HG03521 (cell line): Measurements from ENCODE around the gene GOLGA2.

Source experiments
- ATAC-seq: cut with Tn5 transposase; IDR thresholded peaks from one replicate; pipeline ENCODE4 v1.9.1; 2021; ENCODE audit warnings: mild to moderate bottlenecking, moderate library complexity; ENCODE audit not compliant: unreplicated experiment

The GOLGA2 gene

GRCh38 chr9:128214571-128215490 lies 61.0 kb downstream of the GOLGA2 start:
- ATAC-seq: no peak

DNA sequence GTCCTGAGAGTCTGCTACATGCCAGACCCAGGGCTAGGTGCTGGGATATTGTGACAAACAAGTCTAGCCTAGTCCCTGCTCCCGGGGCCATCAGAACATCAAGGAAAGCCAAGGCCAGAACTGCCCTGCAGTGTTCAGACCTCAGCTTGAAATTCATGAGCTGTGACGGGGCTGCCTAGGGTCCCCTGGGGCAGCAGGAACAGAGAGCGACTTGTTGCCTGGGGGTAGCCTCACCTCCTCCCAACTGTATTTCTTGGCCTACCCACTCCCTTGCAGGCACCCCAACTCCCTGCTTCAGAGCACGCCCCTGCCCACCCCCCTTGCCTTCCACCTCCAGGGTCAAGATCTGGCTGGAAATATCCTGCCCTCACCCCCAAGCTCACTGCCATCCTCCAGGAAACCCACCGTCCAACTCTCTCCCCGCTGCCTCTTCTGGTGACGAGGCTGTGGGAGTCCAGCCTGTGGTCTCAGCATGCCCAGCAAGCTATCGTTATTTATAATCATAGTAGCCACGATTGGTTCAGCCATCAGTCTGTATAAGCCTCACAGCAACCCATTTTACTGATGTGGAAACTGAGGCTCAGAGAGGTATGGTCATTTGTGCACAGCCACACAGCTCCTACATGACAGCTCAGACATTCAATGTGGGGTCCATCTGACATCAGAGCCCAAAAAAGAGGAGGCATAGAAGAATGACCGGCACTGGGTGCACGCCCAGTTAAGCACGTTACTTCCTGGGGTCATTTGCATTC lies 61.9 kb downstream of the GOLGA2 start:
- ATAC-seq: no peak

DNA sequence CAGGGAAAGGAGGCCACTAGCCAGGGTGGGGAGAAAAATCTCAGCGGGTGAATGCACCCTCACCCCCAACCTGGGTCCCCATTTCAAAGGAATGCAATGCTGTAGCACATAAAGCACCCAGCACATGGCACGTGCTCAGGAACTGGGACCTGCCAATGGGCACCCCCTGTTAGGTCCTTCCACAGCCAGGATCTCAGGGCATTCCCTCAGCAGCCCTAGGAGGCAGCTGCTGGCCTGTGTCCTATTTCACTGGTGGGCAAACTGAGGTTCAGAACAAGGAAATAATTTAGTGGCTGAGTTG lies 63.9 kb downstream of the GOLGA2 start:
- ATAC-seq: no peak

DNA sequence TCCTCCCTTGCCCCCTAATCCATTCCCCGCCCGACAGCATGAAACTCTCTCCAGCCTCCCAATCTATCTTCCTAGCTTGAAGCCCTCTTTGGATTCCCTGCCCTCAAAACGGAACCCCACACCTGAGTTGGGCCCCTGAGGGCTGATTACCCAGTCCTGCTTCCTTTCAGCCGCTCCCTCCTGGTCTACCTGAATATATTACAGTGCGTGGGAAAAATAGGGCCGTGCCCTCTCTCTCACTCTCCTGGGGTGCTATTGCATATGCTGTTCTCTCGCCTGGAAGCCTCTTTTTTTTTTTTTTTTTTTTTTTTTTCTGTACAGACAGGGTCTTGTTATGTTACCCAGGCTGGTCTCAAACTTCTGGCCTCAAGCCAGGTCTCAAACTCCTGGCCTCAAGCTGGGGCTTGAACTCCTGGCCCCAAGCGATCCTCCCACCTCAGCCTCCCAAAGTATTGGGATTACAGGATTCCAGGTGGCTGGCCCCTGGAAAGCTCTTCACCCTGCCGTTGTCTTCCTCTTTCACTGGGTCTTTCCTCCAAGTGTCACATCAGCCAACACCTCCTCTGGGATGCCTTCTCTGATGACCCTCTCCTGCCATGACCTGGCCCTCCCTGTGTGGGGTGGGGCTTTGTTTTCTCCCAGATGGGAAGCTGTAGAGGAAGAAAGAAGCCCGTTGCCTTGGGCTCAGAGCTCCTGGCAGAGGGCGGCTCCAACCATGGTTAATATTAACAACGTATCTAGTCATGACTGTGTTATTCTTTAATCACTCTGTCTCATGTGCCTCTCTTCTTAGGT lies 64.4 kb downstream of the GOLGA2 start:
- ATAC-seq: no peak

DNA sequence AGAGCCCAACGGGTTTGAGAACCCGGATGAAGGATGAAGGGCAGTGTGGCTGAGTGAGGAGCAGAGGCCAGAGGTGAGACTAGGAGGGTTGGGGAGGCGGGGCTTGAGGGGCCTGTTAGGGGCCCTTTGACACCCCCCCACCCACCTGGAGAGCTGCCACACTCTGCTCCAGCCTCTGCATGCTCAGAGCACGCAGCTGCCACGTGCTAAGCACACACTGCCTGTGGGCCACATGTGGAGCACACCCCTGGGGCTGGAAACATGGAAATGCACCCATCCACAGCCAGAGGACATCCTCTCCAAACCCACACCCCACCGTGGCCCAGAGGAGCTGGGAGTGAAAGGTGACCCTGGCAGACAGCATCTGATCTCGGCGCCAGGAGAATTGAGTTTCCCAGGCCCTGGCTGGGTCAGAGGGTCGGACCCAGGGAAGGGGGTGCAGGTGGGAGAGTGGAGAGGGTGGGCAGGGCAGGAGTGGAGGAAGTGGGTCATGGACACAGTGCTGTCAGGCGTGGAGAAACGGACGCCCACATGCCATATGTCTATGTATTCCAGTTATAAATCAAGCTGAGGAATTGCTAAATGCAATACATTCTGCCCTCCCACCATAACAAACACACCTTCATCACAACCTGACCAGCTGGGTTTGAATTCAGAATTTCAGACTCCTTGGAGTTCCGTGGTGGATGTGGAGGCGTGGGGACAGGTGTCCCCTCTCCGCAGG lies 66.7 kb downstream of the GOLGA2 start:
- ATAC-seq: no peak

DNA sequence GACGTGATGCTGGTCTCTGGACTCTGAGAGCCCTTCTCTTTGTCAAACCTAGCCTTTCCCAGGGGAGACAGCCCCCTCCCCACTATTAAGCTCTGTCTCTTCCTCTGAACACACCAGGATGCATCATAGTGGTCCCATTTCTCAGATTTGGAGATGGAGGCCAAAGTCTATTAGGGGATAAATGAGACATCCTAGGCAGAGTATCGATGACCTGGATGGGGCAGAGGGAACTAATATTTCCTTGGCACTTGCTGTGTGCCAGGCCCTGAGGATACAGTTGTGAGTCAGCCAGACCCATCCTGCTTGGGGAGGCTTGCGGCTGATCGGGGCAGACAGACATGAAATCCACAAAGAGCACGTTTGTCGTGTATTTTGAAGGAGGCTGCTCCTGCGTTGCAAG lies 67.4 kb downstream of the GOLGA2 start:
- ATAC-seq: no peak

GRCh38 chr9:128206916-128207910 lies 68.6 kb downstream of the GOLGA2 start:
- no peak for ATAC-seq

GRCh38 chr9:128206484-128206883 lies 69.3 kb downstream of the GOLGA2 start:
- ATAC-seq: no peak
